H1 (cell line): Measurements from ENCODE around the gene ROPN1. TPM values are rescaled to one million over a fixed set of nuclear protein-coding genes. Genes with fewer than 3 reads are reported as not detected.

Experiments used
- BRCA1 ChIP-seq: IDR thresholded peaks from 2 replicates; pipeline ENCODE4 v1.6.1; 2012; ENCODE audit warnings: low read depth, low read length, improper control_type of control experiment
- CHD2 ChIP-seq: IDR thresholded peaks from 2 replicates; pipeline ENCODE4 v1.6.1; 2012; ENCODE audit warnings: low read length, improper control_type of control experiment
- SIX5 ChIP-seq: IDR thresholded peaks from 2 replicates; pipeline ENCODE4 v1.6.1; 2011; ENCODE audit warnings: mild to moderate bottlenecking, low read depth, low read length
- polyA plus RNA-seq, 7 experiments: library from polyadenylated mRNA; depleted of rRNA in 3 of 7; stranded (reverse) in 5 of 7; unstranded in 2 of 7; fragments of >200 nt in 5 of 7; fragments of 200-250 nt in 2 of 7; gene quantifications; 1 replicate in 5 of 7; 2 replicates in 1 of 7; 4 replicates in 1 of 7; pipeline versions ENCODE4 v1.2.1 to v1.2.3, GENCODE V29; 2011 to 2013; ENCODE audit warnings: missing spikeins in 2 of 7, mixed read lengths in 2 of 7
- total RNA-seq: library from RNA; stranded (reverse); fragmentation: NEBNext Ultra II Directional; extraction: Animal tissue kit (Norgen Biotek cat#: 25700); gene quantifications from 2 replicates; pipeline ENCODE4 v1.2.1, GENCODE V29; 2021

ROPN1 gene
- total and polyA plus RNA-seq, 2 of the 8 experiments (the other 6 are each of a cell fraction or from before 2014, with no cell fraction given): 0.03 TPM; not detected in 1

GRCh38 chr3:123941542-123941941, 50.4 kb downstream of the ROPN1 start (continued):
- TF ChIP-seq BRCA1: no peak
- TF ChIP-seq SIX5: no peak
- no peak for TF ChIP-seq CHD2
